Endothelial cell of umbilical vein (primary cell): ENCODE measurements around the gene MPZL3. TPM values are rescaled to one million over a fixed set of nuclear protein-coding genes. Genes with fewer than 3 reads are reported as not detected.

Experiments used
- BruUV-seq: library from RNA; stranded (reverse); fragments of 400-500 nt; replicated peaks from 2 replicates; lab custom pipeline; 2021; lab: Mats Ljungman, UMichigan
- CTCF ChIA-PET: fragments of 300-600, 350-600 bp; sonication (Branson Sonifier 250); formaldehyde crosslinking; loops from one replicate; lab custom pipeline; 2021; ENCODE audit warnings: antibody characterized with exemption, inconsistent platforms; lab: Charles Lee
- POLR2A ChIA-PET: fragments of 300-600, 350-600 bp; sonication (Branson Sonifier 250); formaldehyde crosslinking; loops from one replicate; lab custom pipeline; 2021; ENCODE audit warnings: antibody characterized with exemption, inconsistent platforms; lab: Charles Lee
- DNase-seq: peaks from one replicate; pipeline ENCODE4 v3.0.0-alpha.2; 2011; ENCODE audit warnings: low read depth, low spot score
- FAIRE-seq: peaks from 2 replicates; lab custom pipeline; 2011; peaks lifted over from hg19 to GRCh38; lab: Jason Lieb, UNC
- H2AFZ ChIP-seq: 2 replicates; pipeline ENCODE4 v1.6.0; 2012; ENCODE audit warnings: low read depth, low read length, control low read depth, inconsistent platforms
- H3K27ac ChIP-seq: 2 replicates; pipeline ENCODE4 v1.5.1; 2011; ENCODE audit warnings: low read depth, mild to moderate bottlenecking, control low read depth, low read length, moderate library complexity; ENCODE audit not compliant: insufficient read depth
- H3K27me3 ChIP-seq, 2 experiments: 2 replicates each; pipeline versions ENCODE4 v1.6.0 to v1.6.1; 2011; ENCODE audit warnings: low read length in 2 of 2, mixed read lengths in 1 of 2; ENCODE audit not compliant: control insufficient read depth in 2 of 2, insufficient read depth in 2 of 2
- H3K36me3 ChIP-seq, 2 experiments: 2 replicates in 1 of 2; 3 replicates in 1 of 2; pipeline ENCODE4 v1.5.1; 2011; ENCODE audit warnings: low read length in 2 of 2, mild to moderate bottlenecking in 1 of 2, moderate library complexity in 1 of 2; ENCODE audit not compliant: control insufficient read depth in 2 of 2, insufficient read depth in 2 of 2; ENCODE audit errors: extremely low read depth in 1 of 2
- H3K4me1 ChIP-seq: 3 replicates; pipeline ENCODE4 v1.5.1; 2011; ENCODE audit warnings: mild to moderate bottlenecking, low read length; ENCODE audit not compliant: control insufficient read depth, insufficient read depth; ENCODE audit errors: extremely low read depth
- H3K4me2 ChIP-seq: 2 replicates; pipeline ENCODE4 v1.6.1; 2011; ENCODE audit warnings: low read length, control low read depth, mixed read lengths; ENCODE audit not compliant: insufficient read depth
- H3K4me3 ChIP-seq, 3 experiments: fragments of 200-600 bp in 1 of 3; sonication (generic), shearing (Covaris generic) in 1 of 3; replicated peaks in 1 of 3; 2 replicates each; pipeline ENCODE4 v1.5.1; 2011 to 2016; ENCODE audit warnings: control low read depth in 3 of 3, low read length in 3 of 3, mild to moderate bottlenecking in 2 of 3, inconsistent platforms in 1 of 3, low read depth in 1 of 3, moderate library complexity in 1 of 3; ENCODE audit not compliant: insufficient read depth in 1 of 3
- H3K79me2 ChIP-seq: 2 replicates; pipeline ENCODE4 v1.6.0; 2012; ENCODE audit warnings: low read length, inconsistent platforms; ENCODE audit not compliant: control insufficient read depth, insufficient read depth
- H3K9ac ChIP-seq: replicated peaks from 2 replicates; pipeline ENCODE3; 2011; ENCODE audit warnings: low read length, control low read depth; ENCODE audit not compliant: insufficient read depth; ENCODE audit errors: extremely low read depth
- H3K9me1 ChIP-seq: replicated peaks from 3 replicates; pipeline ENCODE4 v1.6.0; 2011; ENCODE audit warnings: mild to moderate bottlenecking, low read length; ENCODE audit not compliant: control insufficient read depth, insufficient read depth; ENCODE audit errors: extremely low read depth
- H3K9me3 ChIP-seq: replicated peaks from 2 replicates; pipeline ENCODE4 v1.5.1; 2012; ENCODE audit warnings: low read length, inconsistent platforms; ENCODE audit not compliant: control insufficient read depth, insufficient read depth
- H4K20me1 ChIP-seq: replicated peaks from 2 replicates; pipeline ENCODE3; 2011; ENCODE audit warnings: mild to moderate bottlenecking, low read length; ENCODE audit not compliant: control insufficient read depth, insufficient read depth; ENCODE audit errors: extremely low read depth
- CTCF ChIP-seq, 2 donors: IDR thresholded peaks; 1 replicate in 1 of 2; 2 replicates in 1 of 2; pipeline ENCODE4 v1.5.1; 2011; ENCODE audit warnings: low read length in 2 of 2, mild to moderate bottlenecking in 2 of 2, moderate library complexity in 2 of 2, control low read depth in 1 of 2, inconsistent platforms in 1 of 2, low read depth in 1 of 2; ENCODE audit not compliant: insufficient read depth in 1 of 2; ENCODE audit errors: extremely low read depth in 1 of 2
- EZH2 ChIP-seq: IDR thresholded peaks from 2 replicates; pipeline ENCODE4 v1.6.1; 2012; ENCODE audit warnings: borderline replicate concordance, low read depth, mild to moderate bottlenecking, moderate library complexity, low read length, inconsistent platforms; ENCODE audit not compliant: severe bottlenecking
- GATA2 ChIP-seq: IDR thresholded peaks from 2 replicates; pipeline ENCODE4 v1.7.0; 2011; ENCODE audit warnings: low read depth, mild to moderate bottlenecking, moderate library complexity, mixed read lengths, low read length; ENCODE audit not compliant: insufficient read length, insufficient read depth
- JUN ChIP-seq: IDR thresholded peaks from 2 replicates; pipeline ENCODE4 v1.6.1; 2011; ENCODE audit warnings: borderline replicate concordance, low read depth; ENCODE audit not compliant: insufficient read length, insufficient read depth
- MYC ChIP-seq: IDR thresholded peaks from one replicate; pipeline ENCODE4 v1.6.1; 2011; ENCODE audit warnings: mild to moderate bottlenecking, low read depth, low read length
- POLR2A ChIP-seq: IDR thresholded peaks from 2 replicates; pipeline ENCODE4 v1.6.1; 2012; ENCODE audit warnings: low read depth, mild to moderate bottlenecking, control low read depth, low read length
- POLR2AphosphoS5 ChIP-seq: IDR thresholded peaks from 2 replicates; pipeline ENCODE4 v1.6.1; 2012; ENCODE audit warnings: low read depth, mild to moderate bottlenecking, control low read depth, low read length, moderate library complexity; ENCODE audit not compliant: insufficient read depth
- dilution Hi-C: fragments of 300-500 bp; cut with MboI; formaldehyde crosslinking; loops from one replicate; pipeline ENCODE4 v1.15.0; 2019; ENCODE audit warnings: low sequenced_read_pairs; ENCODE audit not compliant: extremely low pct_ligation_motif_present
- intact Hi-C: fragments of 100-400 bp; cut with micrococcal nuclease; formaldehyde crosslinking; loops from one replicate; pipeline ENCODE4 v1.10.0; 2022
- polyA plus RNA-seq, 4 experiments: library from polyadenylated mRNA; depleted of rRNA in 3 of 4; stranded (reverse) in 3 of 4; unstranded in 1 of 4; fragments of >200 nt; gene quantifications; 2 replicates each; pipeline versions ENCODE4 v1.2.1 to v1.2.3, GENCODE V29; 2011 to 2012; ENCODE audit warnings: missing spikeins in 1 of 4
- total RNA-seq: library from RNA; stranded (reverse); gene quantifications from 2 replicates; pipeline ENCODE4 v1.2.3, GENCODE V29; 2021

MPZL3 gene
- total and polyA plus RNA-seq, 2 donors (not counting 3 experiments of a cell fraction or from before 2014, with no cell fraction given) = 2.5 to 7.1 TPM

DNA sequence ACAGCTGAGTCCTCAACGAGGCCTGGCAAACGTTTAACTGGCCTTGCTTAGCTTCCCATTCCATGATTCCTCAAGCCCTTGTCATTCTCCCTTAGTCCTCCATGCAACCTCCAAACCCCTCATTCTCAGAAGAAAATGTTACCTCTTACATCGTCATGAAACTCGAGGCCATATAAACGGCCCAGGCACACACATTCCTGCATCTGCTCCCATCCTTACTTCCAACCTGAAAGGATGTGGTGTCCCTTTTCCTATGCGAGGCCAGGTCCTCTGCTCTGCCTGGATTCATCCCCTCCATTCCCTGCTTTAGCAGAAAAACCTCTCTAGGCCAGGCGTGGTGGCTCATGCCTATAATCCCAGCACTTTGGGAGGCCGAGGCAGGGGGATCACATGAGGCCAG lies 9.0 kb downstream of the MPZL3 start:
- CTCF ChIA-PET = interaction anchor here (2.3 to 2.4 kb wide), 2 partner anchors 8 to 45 kb away, joined by 6 to 12 read pairs; partner anchors contain the start of gene MPZL3

More for the DNA sequence above, 9.0 kb downstream of the MPZL3 start:
- no peaks in the 10 kb centered on the region for H3K79me2 ChIP-seq
- H3K9me1 ChIP-seq = no peaks in the 10 kb centered on the region
- no peak overlapping the region for H2AFZ ChIP-seq
- dilution Hi-C loops (no loop called here), intact Hi-C loops (no loop called here)
- no peaks in the 10 kb centered on the region for H3K9me3 ChIP-seq
- H3K36me3 ChIP-seq = no peaks in the 10 kb centered on the region
- no peaks in the 10 kb centered on the region for H4K20me1 ChIP-seq
- H3K4me3 ChIP-seq = no peak overlapping the region
- TF ChIP-seq CTCF (IDR thresholded peaks at IDR 0.05; ENCODE audit: extremely low read depth in 1 of 2, insufficient read depth in 1 of 2, low read depth in 1 of 2, low read length in 2 of 2) (no peak), POLR2AphosphoS5 (no peak), JUN (no peak), EZH2 (no peak), MYC (no peak), POLR2A (no peak), GATA2 (no peak)
- peaks cover 53% of the 10 kb centered on the region for H3K4me1 ChIP-seq
- no TSS peak for BruUV-seq
- FAIRE-seq (no peak), DNase-seq (no peak)
- no peak overlapping the region for H3K4me2 ChIP-seq
- POLR2A ChIA-PET = no interaction called here
- no peak overlapping the region for H3K27ac ChIP-seq
- no peak overlapping the region for H3K9ac ChIP-seq
- no peaks in the 10 kb centered on the region for H3K27me3 ChIP-seq
